Pancreas (tissue), 10 donors: ENCODE measurements around the gene ZDHHC13. TPM values are rescaled to one million over a fixed set of nuclear protein-coding genes. Genes with fewer than 3 reads are reported as not detected.

Experiments
- ATAC-seq, 4 donors: fragments of 200-7000 bp; cut with Tn5 transposase; one replicate each; pipeline versions ENCODE4 v1.8.0 to v1.9.1; 2020; ENCODE audit warnings: mild to moderate bottlenecking in 4 of 4, moderate library complexity in 4 of 4
- DNase-seq, 6 donors: peaks; one replicate each; pipeline ENCODE4 v3.0.0-alpha.2; 2020
- FAIRE-seq: peaks from 2 replicates; lab custom pipeline; 2012; peaks lifted over from hg19 to GRCh38; lab: Jason Lieb, UNC
- H3K27ac ChIP-seq, 4 donors: fragments of 200-600 bp; sonication (generic); 1 replicate in 3 of 4; 2 replicates in 1 of 4; pipeline versions ENCODE4 v1.5.0 to v1.8.0; 2020
- H3K27me3 ChIP-seq, 4 donors: fragments of 200-600 bp; one replicate each; pipeline ENCODE4 v1.8.0; 2021
- H3K36me3 ChIP-seq, 3 donors: fragments of 200-600 bp; sonication (generic) in 1 of 3; one replicate each; pipeline versions ENCODE4 v1.5.0 to v1.8.0; 2020 to 2021
- H3K4me1 ChIP-seq, 3 donors: fragments of 200-600 bp; one replicate each; pipeline ENCODE4 v1.8.0; 2021
- H3K4me3 ChIP-seq, 4 donors: fragments of 200-600 bp; sonication (generic) in 2 of 4; one replicate each; pipeline versions ENCODE4 v1.5.0 to v1.8.0; 2020 to 2021
- H3K9me3 ChIP-seq, 4 donors: fragments of 200-600 bp; one replicate each; pipeline ENCODE4 v1.8.0; 2021
- WGBS, 2 donors: extraction: QIAGEN DNeasy Blood & Tissue Kit; methylation state at CpG; one replicate each; pipeline ENCODE4 v1.1.7; 2013; 5-methylcytosine and 5-hydroxymethylcytosine counted together
- intact Hi-C, 3 donors: fragments of 100-400 bp; cut with DNase I; formaldehyde crosslinking; loops; one replicate each; pipeline versions ENCODE4 v1.11.1 to v1.14.2; 2022
- polyA plus RNA-seq, 2 donors: library from polyadenylated mRNA; stranded (reverse); fragments of 200-250 nt; gene quantifications; one replicate each; pipeline ENCODE4 v1.2.3, GENCODE V29; 2013
- total RNA-seq, 6 donors: library from RNA; stranded (reverse); fragmentation: NEBNext Ultra II Directional in 4 of 6; extraction: Animal tissue kit (Norgen Biotek cat#: 25700) in 4 of 6; gene quantifications; one replicate each; pipeline versions ENCODE4 v1.2.1 to v1.2.4, GENCODE V29; 2021 to 2023
- TF ChIP-seq, protein P1 (sequence below), 4 donors: fragments of 200-600 bp; sonication (generic) in 3 of 4; IDR thresholded peaks; one replicate each; pipeline versions ENCODE4 v1.5.0 to v1.8.0; 2021; ENCODE audit warnings: antibody characterized with exemption in 4 of 4
- donor health status: healthy with polysubstance abuse.
- donor health status: DM: no; HTN: no; CAD: no; lungs with moderate emphysema.
- donor health status: DM: no; HTN: no; CAD: no.
- donor health status: control.
- donor health status: control.
- donor health status: Bipolar disorder and iron deficiency.
- donor health status: DM: yes; HTN: yes; CAD: no.
- donor health status: DM: no; HTN: no; CAD: no.
- donor health status: DM: no; HTN: no; CAD: no.
- donor health status: DM: yes; HTN: yes; CAD: no.

Gene ZDHHC13
- total and polyA plus RNA-seq, 8 donors: 4.5 to 11.5 (median 7.5) TPM

DNA sequence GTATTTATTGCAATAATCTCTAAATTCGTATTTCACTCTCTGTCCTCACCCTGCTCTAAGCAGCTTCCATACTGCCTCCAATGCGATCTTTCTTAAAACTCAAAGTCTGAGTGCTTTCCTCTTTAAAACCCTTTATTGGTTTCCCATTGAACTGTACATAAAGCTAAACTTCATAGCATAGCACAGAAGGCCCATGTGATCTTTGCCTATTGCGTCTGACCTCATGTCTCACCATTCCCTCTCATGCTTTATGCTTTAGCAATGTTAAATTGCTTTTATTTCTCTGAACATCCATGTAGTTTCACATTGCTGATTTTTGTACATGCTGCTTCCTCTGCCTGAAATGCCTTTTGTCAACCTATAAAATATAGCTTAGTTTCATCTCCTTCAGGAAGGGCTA, 28.4 kb downstream of the ZDHHC13 start:
- WGBS, 2 donors: 63 to 80% methylated on average over 3 of the region's 3 CpGs
- DNase-seq: no peak

DNA sequence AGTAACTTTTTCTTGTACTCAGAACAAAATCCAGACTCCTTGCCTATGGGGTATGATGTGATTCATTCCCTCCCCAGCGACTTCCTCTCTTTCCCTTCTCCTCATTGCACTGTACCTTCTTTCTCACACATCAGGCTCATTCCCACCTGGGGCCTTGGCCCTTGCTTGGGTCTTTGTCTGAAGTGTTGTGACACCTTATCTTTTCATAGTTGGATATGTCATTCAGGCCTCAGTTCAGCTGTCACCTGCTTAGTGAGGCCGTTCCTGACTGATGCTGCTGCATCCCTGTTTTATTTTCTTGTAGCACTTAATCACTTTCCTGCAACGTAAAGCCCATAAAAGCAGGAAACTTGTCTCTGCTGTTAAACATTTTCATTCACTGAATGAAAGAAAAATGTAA, 39.9 kb downstream of the ZDHHC13 start:
- no peak for FAIRE-seq
- no peak for ATAC-seq
- H3K4me1 ChIP-seq: no peaks in the 10 kb centered on the region
- peaks cover 0 to 11% (median 0%) of the 10 kb centered on the region in 3 donors for H3K36me3 ChIP-seq
- WGBS, 2 donors: 41 to 62% methylated on average over 3 of the region's 3 CpGs
- H3K4me3 ChIP-seq: no peak overlapping the region
- intact Hi-C loops: no loop called here
- H3K9me3 ChIP-seq: no peaks in the 10 kb centered on the region
- no peak overlapping the region for H3K27ac ChIP-seq
- H3K27me3 ChIP-seq: no peaks in the 10 kb centered on the region
- TF ChIP-seq, protein P1, sequence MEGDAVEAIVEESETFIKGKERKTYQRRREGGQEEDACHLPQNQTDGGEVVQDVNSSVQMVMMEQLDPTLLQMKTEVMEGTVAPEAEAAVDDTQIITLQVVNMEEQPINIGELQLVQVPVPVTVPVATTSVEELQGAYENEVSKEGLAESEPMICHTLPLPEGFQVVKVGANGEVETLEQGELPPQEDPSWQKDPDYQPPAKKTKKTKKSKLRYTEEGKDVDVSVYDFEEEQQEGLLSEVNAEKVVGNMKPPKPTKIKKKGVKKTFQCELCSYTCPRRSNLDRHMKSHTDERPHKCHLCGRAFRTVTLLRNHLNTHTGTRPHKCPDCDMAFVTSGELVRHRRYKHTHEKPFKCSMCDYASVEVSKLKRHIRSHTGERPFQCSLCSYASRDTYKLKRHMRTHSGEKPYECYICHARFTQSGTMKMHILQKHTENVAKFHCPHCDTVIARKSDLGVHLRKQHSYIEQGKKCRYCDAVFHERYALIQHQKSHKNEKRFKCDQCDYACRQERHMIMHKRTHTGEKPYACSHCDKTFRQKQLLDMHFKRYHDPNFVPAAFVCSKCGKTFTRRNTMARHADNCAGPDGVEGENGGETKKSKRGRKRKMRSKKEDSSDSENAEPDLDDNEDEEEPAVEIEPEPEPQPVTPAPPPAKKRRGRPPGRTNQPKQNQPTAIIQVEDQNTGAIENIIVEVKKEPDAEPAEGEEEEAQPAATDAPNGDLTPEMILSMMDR (IDR thresholded peaks at IDR 0.05): no peak
- no peak for DNase-seq

More for the DNA sequence above, 28.4 kb downstream of the ZDHHC13 start:
- TF ChIP-seq, protein P1 (IDR thresholded peaks at IDR 0.05): no peak
- Histone ChIP-seq H3K4me1 (no peaks in the 10 kb centered on the region), H3K27me3 (no peaks in the 10 kb centered on the region), H3K9me3 (no peaks in the 10 kb centered on the region), H3K4me3 (no peak overlapping the region), H3K27ac (no peak overlapping the region), H3K36me3 (peaks cover 0 to 14% (median 0%) of the 10 kb centered on the region in 3 donors)
- ATAC-seq (no peak), FAIRE-seq (no peak)
- intact Hi-C loops: no loop called here

DNA sequence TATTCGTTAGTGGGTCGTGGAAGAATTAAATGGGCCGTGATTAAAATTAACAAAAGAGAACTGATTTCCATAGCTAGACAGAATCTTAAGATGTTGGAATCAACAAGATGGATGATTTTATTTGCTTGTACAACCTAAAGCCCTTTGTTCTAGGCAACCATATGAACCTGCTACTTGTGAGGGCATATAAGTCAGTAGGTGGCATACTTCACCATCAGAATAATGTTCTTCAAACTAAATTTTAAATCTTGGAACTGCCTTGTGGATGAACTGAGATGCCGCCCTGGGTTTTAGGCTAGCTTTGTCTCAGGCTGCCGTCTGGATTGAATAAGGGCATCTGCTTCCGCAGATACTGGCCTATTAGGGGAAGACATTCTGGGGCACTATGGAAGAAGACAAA, 43.9 kb downstream of the ZDHHC13 start:
- Histone ChIP-seq H3K4me3 (no peak overlapping the region), H3K36me3 (peaks cover 0 to 4% (median 0%) of the 10 kb centered on the region in 3 donors), H3K27ac (no peak overlapping the region), H3K4me1 (no peaks in the 10 kb centered on the region), H3K27me3 (no peaks in the 10 kb centered on the region), H3K9me3 (no peaks in the 10 kb centered on the region)
- TF ChIP-seq, protein P1 (IDR thresholded peaks at IDR 0.05): no peak
- ATAC-seq (no peak), DNase-seq (no peak), FAIRE-seq (no peak)
- intact Hi-C loops: no loop called here
- WGBS, 2 donors: 95 to 97% methylated on average over 6 of the region's 6 CpGs

DNA sequence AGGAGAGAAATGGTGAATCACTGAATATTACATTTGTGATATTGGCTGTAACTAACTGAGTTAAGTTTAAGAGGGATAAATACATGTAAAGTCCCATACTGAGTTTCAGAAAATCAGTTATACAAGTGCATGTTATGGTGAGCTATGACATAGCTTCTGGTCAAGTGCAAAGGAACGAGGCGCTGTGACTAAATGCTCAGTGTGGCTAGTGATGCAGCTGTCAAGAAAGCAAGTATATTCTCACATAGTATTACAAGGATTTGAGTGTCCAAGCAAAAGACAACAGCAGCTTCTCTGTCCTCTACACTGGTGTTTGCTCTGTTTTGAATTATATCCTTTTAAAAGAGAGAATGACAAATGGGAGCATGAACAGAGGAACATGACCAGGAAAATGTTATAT, 44.7 kb downstream of the ZDHHC13 start:
- intact Hi-C loops: no loop called here
- Histone ChIP-seq H3K4me1 (no peaks in the 10 kb centered on the region), H3K9me3 (no peaks in the 10 kb centered on the region), H3K27ac (no peak overlapping the region), H3K4me3 (no peak overlapping the region), H3K27me3 (no peaks in the 10 kb centered on the region), H3K36me3 (peaks cover 0 to 4% (median 0%) of the 10 kb centered on the region in 3 donors)
- 95 to 98% methylated on average over 2 of the region's 2 CpGs for WGBS, 2 donors
- TF ChIP-seq, protein P1 (IDR thresholded peaks at IDR 0.05): no peak
- FAIRE-seq: no peak
- no peak for DNase-seq
- no peak for ATAC-seq

DNA sequence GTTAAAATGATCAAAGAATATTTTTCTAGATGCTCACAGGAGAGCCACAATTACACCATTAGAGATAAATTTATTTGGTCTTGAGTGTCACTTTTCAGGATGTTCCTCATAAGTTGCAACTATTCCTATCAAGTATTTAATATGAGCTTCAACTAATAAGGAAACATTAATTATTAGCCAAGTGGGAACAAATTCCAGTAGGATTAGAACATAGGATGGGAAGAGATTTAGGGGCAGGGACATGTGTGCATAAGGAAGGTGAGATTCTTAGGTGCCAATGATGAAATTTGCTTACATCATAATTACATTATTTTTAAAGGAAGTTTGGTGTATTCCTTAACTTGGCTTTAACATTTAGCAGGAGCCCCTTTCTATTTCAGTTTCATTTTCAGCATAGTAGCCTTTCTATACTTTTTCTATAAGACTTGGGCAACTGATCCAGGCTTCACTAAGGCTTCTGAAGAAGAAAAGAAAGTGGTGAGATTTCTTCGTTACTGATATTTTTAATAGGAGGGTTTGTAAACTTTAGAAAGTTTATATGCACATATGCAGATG, 46.1 kb downstream of the ZDHHC13 start:
- Histone ChIP-seq H3K27me3 (no peaks in the 10 kb centered on the region), H3K4me1 (peaks cover 0 to 4% (median 0%) of the 10 kb centered on the region in 3 donors), H3K4me3 (no peak overlapping the region), H3K9me3 (no peaks in the 10 kb centered on the region), H3K27ac (no peak overlapping the region), H3K36me3 (no peaks in the 10 kb centered on the region)
- TF ChIP-seq, protein P1 (IDR thresholded peaks at IDR 0.05): no peak
- WGBS, 2 donors: 94 to 97% methylated on average over 1 of the region's 1 CpG
- ATAC-seq (no peak), DNase-seq (no peak), FAIRE-seq (no peak)
- intact Hi-C loops: no loop called here
